Endometrium (tissue), 2 donors: Measurements from ENCODE around the gene DHX35.
A peak's percentile ranks its signal among the peaks of the same experiment; 100 is the strongest.

Experiments used
- FAIRE-seq: peaks from 2 replicates; lab custom pipeline; 2012; peaks lifted over from hg19 to GRCh38; lab: Jason Lieb, UNC
- donor health status: control.
- donor health status: control.

The DHX35 gene

GRCh38 chr20:39066471-39067242 is 104.5 kb downstream of the DHX35 start:
- no peak for FAIRE-seq

DNA sequence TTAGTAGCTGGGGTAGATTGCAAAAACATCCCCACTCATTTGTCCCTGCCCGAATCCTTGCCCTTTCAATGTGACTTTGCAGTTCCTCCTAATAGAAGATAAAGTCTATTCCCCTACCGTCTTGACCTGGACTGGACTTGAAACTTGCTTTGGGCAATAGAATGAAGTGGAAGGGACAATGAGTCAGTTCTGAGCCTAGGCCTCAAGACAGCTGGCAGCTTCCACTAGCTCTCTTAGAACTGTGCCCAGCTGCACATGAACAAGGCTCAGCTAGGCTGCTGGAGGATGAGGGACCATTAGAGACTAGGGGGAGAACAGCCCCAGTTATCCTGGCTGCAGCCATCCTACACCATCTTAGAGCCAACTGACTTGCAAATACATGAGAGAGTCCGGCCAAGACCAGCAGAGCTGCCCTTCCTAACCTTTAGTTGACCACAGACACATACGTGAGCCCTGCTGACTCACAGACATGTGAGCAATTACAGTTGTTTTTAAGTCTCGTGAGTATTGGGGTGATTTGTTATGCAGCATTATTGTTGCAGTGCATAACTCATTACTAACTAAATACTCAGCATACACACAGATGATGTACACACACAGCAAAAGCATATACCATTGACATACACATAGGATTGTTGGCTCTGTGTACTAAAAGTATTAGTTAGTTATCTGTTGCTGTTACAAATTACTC is 105.5 kb downstream of the DHX35 start:
- FAIRE-seq = no peak

GRCh38 chr20:39069976-39070375 is 107.8 kb downstream of the DHX35 start:
- no peak for FAIRE-seq

GRCh38 chr20:39070484-39071231 is 108.5 kb downstream of the DHX35 start:
- no peak for FAIRE-seq

- no peak for FAIRE-seq
Measured at GRCh38 chr20:39072132-39072531, 110.0 kb downstream of the DHX35 start.

DNA sequence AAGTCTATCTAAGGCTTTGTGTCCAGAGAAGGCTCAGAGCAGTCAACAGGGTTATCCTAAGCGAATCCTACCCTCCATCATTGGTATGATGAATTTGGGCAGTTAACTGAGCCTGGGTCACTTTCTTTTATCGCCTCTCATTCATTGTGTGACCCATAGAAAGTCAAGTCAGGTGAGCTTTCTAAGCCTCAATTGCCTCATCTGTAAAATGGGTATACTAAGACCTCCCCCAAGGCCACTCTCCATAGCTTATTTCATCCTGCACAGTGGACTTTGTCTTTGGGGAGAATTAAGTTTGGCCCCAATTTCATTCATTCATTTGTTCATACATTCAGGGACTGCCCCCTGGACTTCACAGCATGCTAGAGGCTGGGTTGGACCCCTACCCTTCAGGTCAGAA is 110.5 kb downstream of the DHX35 start:
- no peak for FAIRE-seq

GRCh38 chr20:39075731-39076130 is 113.6 kb downstream of the DHX35 start:
- FAIRE-seq = no peak

DNA sequence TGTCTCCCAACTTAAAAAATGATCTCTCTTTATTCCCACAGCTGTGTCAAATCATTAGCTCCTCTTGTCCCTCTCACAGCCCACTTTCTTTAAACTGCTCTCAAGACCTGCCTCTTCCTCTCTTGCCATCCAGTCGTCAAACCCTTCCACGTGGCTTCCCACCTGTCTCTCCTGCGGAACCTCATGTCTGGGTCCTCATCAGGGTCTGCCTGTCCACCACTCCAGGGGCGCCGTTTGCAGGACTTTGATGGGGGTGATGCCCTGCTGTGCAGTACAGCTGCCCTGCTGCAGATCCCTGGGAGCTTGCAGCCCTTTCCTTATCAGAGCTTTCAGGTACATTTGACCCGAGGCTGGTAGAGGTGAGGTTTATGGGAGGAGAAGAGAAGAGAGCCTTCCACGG is 114.8 kb downstream of the DHX35 start:
- FAIRE-seq = no peak

DNA sequence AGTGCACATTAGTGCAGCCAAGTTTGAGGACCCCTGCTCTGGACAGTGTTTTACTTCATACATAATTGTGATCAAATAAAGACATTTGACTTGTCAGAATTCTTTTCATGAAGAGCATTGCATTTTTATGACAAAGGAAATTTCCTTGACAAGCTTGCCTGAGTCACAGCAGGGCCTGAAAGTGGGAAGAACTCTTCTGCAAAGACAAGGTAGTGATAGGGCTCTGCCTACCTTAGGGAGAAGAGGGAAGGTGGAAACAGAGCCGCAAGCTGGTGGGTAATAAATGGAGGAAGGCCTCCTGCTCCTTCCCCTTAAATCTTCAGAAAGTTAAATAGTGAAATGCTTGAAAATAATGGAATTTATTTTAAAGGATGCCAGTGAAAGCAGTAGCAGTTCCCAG is 118.2 kb downstream of the DHX35 start:
- FAIRE-seq = no peak

- peak; percentile 12 for FAIRE-seq
Measured at GRCh38 chr20:39081255-39081654, 119.1 kb downstream of the DHX35 start.

DNA sequence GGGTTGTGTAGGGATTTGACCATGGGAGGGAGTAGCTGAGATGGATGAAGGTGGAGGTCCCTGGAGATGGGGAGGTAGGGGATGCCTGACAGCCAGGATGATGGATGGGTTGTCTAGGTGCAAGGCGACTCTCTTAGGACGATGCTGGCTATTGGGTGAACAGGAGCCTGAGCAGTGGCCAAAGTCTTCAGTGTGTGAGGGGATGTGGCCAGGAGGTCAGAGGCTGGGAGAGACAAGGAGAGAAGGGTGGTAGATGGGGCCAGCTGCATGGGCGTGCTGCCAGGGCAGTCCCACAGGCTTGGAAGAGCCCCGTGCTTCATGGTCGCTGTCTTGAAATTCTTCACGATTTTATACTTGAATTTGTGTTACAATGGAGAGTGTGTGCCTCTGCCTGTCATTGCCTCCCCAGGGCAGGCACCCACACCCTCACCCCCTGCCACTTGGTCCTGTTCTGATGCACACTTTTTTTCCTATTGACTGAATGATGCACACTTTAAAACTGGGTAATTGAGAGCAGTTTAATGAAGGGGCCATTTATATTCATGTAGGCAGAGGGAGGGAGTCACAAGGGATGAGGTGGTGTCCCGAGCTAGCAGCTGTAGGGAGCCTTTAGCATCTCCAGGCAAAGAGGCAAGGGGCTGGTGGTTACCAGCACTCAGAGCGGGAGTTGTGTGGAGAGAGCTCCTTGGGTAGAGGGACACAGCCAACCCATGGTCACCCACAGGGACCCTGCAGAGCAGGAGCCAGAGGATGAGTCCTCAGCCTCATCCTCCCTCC is 120.7 kb downstream of the DHX35 start:
- no peak for FAIRE-seq

- FAIRE-seq = no peak
Measured at GRCh38 chr20:39083761-39084160, 121.6 kb downstream of the DHX35 start.

DNA sequence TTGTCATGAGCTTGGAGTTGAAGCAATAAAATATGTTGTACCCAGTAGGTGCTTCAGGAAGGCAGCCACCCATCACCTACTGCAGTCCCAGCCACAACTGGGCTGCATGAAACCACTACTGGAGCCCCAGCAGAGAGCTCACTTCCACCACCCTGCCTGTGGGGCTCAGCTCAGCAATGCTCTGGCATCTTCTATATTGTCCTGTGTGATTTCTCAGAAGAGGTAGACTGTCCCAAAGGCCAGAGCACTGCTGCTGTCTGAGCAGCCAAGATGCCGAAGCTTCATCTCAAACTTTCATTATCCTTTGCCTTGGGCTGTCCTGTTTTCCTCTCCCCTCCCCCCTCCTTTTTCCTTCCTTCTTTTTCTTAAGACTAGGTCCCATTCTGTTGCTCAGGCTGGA is 126.9 kb downstream of the DHX35 start:
- FAIRE-seq = no peak
